Glomerular endothelial cell (primary cell): Measurements from ENCODE around the gene KATNAL2. TPM values are rescaled to one million over a fixed set of nuclear protein-coding genes. Genes with fewer than 3 reads are reported as not detected.

Source experiments
- total RNA-seq: library from RNA; depleted of rRNA; stranded (reverse); fragments of >200 nt; gene quantifications from 2 replicates; pipeline ENCODE4 v1.2.3, GENCODE V29; 2015

KATNAL2 gene
- total RNA-seq, 1 donor from 2014 or later = 1.6 TPM

Other genes with a start within 250 kb of the KATNAL2 start
- gene ST8SIA5, start 160.5 kb upstream of the KATNAL2 start, total RNA-seq = 0.24 and 2.6 TPM in 2 replicates
- gene PIAS2, start 95 bp upstream of the KATNAL2 start, total RNA-seq = 8.1 and 15.3 TPM in 2 replicates
- gene ELOA2, start 118.0 kb downstream of the KATNAL2 start, total RNA-seq = not detected in 2 replicates
- 10.7 and 14.4 TPM in 2 replicates for gene HDHD2, start 232.9 kb downstream of the KATNAL2 start, total RNA-seq